Measurements from ENCODE around the gene PTGIS.

Gene PTGIS

DNA sequence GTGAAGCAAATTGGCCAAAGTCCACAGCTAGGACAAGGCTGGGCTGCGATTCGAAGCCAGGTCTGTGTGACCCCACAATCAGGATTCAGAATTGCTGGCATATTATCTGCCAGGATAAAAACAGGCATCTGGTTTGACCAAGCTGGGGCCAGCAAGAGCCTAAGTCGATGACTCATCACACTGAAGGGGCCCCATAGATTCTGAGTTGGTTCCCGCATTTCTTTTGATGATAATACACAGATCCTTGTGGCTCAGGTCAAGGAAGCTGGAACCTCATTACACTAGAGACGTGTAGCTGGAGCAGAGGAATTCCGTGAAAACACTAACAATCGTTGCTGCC lies 92.0 kb downstream of the PTGIS start:
- H3K9ac ChIP-seq (ENCODE audit: low read length): no peak overlapping the region
- peaks cover 14% of the 10 kb centered on the region for H3K27me3 ChIP-seq (ENCODE audit: control insufficient read depth, insufficient read depth, low read length)
- no peak overlapping the region for H3K4me3 ChIP-seq (ENCODE audit: low read length)
- H3K9me3 ChIP-seq (ENCODE audit: control insufficient read depth, low read length): no peaks in the 10 kb centered on the region
- no peaks in the 10 kb centered on the region for H3K36me3 ChIP-seq (ENCODE audit: control insufficient read depth, insufficient read depth, low read length)
- peaks cover 13% of the 10 kb centered on the region for H3K4me1 ChIP-seq (ENCODE audit: control insufficient read depth, insufficient read depth, low read length)

DNA sequence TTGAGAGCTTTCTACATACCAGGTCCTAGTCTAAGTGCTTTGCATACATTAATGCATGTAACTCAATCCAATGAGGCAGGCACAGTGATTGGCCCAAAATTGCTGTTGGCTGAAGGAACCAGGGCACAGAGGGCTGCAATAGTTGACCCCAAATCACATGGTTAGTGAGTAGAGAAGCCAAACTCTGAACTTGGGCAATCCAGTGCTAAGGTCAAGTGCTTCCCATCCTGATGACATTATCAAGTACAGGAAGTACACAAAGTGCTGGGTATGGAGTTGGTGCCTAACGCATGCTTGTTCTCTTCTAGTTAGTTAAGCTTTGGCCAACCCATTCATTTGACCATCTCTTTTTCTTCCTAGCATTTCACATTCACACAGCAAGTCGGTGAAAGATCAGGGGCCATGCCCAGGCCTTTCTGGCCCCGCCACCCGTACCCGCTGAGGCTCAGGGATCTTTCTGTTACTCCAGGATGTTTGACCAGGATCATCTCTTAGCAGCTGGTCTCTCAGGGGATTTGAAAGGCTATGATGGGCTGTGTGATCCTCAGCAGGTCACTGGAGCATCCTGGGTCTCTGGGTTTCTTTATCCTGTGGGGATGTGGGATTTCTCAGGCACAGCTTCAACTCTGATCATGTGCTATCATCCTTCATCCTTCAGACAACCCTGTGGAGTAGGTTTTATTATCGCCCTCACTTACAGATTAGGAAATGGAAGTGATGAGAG lies 92.5 kb downstream of the PTGIS start:
- peaks cover 14% of the 10 kb centered on the region for H3K27me3 ChIP-seq (ENCODE audit: control insufficient read depth, insufficient read depth, low read length)
- H3K36me3 ChIP-seq (ENCODE audit: control insufficient read depth, insufficient read depth, low read length): no peaks in the 10 kb centered on the region
- H3K4me1 ChIP-seq (ENCODE audit: control insufficient read depth, insufficient read depth, low read length): peaks cover 13% of the 10 kb centered on the region
- H3K9me3 ChIP-seq (ENCODE audit: control insufficient read depth, low read length): no peaks in the 10 kb centered on the region
- H3K9ac ChIP-seq (ENCODE audit: low read length): no peak overlapping the region
- no peak overlapping the region for H3K4me3 ChIP-seq (ENCODE audit: low read length)

DNA sequence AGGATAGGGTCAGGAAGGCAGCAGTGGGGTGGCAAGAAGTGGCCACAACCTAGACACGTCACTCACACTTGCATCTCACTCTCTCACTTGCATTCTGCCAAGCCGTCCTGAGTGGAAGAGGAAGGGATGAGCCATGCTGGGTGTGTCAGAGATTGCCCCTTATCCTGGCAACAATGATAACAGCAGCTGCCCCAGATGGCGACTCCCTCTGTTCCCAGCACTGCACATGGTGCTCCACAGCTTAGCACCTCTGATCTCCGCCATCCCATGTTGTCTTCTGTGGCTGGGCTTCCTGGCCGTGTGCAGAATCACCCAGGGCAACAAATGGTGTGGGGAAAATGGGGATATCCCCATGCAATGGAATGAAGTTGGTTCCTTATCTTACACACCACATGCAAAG lies 96.5 kb downstream of the PTGIS start:
- H3K27me3 ChIP-seq (ENCODE audit: control insufficient read depth, insufficient read depth, low read length): peaks cover 5% of the 10 kb centered on the region
- H3K4me1 ChIP-seq (ENCODE audit: control insufficient read depth, insufficient read depth, low read length): no peaks in the 10 kb centered on the region
- no peak overlapping the region for H3K9ac ChIP-seq (ENCODE audit: low read length)
- H3K9me3 ChIP-seq (ENCODE audit: control insufficient read depth, low read length): no peaks in the 10 kb centered on the region
- H3K4me3 ChIP-seq (ENCODE audit: low read length): no peak overlapping the region
- H3K36me3 ChIP-seq (ENCODE audit: control insufficient read depth, insufficient read depth, low read length): no peaks in the 10 kb centered on the region

DNA sequence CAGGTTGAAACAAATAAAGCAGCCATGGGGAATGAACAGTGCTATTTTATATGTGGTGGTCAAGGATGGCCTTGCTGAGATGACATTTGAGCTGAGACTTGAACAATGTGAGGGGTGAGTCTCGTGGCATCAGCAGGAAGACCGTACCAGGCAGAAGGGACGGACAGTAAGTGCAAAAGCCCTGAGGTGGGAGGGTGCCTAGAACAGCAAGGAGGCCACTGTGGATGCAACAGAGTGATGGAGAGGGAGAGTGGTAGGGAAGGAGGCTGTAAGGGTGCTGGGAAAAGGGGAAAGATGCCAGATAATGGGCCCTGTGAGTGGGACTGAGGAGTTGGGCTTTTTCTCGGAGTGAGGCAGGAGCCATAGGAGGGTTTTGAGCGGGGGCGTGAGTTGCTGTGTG lies 97.0 kb downstream of the PTGIS start:
- H3K4me1 ChIP-seq (ENCODE audit: control insufficient read depth, insufficient read depth, low read length): no peaks in the 10 kb centered on the region
- peaks cover 1% of the 10 kb centered on the region for H3K27me3 ChIP-seq (ENCODE audit: control insufficient read depth, insufficient read depth, low read length)
- no peak overlapping the region for H3K9ac ChIP-seq (ENCODE audit: low read length)
- no peaks in the 10 kb centered on the region for H3K9me3 ChIP-seq (ENCODE audit: control insufficient read depth, low read length)
- H3K4me3 ChIP-seq (ENCODE audit: low read length): no peak overlapping the region
- no peaks in the 10 kb centered on the region for H3K36me3 ChIP-seq (ENCODE audit: control insufficient read depth, insufficient read depth, low read length)

DNA sequence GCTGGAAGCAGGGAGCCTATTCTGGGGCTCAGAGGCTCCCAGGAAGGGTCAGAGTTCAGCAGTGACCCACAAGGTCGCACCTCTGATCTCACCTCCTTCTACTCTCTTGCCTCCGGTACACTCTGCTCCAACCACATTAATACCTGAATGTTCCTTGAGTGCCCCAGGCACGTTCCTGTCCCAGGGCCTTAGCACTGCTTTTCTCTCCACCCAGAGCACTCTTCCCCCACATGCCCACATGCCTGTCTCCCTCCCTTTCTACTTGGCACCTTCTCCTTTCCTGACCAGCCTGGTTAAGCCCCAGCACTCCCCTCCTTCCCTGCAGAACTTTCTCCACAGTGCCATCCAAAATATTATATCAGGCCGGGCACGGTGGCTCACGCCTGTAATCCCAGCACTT lies 98.9 kb downstream of the PTGIS start:
- no peak overlapping the region for H3K9ac ChIP-seq (ENCODE audit: low read length)
- no peak overlapping the region for H3K4me3 ChIP-seq (ENCODE audit: low read length)
- no peaks in the 10 kb centered on the region for H3K4me1 ChIP-seq (ENCODE audit: control insufficient read depth, insufficient read depth, low read length)
- H3K9me3 ChIP-seq (ENCODE audit: control insufficient read depth, low read length): no peaks in the 10 kb centered on the region
- H3K27me3 ChIP-seq (ENCODE audit: control insufficient read depth, insufficient read depth, low read length): no peaks in the 10 kb centered on the region
- no peaks in the 10 kb centered on the region for H3K36me3 ChIP-seq (ENCODE audit: control insufficient read depth, insufficient read depth, low read length)

DNA sequence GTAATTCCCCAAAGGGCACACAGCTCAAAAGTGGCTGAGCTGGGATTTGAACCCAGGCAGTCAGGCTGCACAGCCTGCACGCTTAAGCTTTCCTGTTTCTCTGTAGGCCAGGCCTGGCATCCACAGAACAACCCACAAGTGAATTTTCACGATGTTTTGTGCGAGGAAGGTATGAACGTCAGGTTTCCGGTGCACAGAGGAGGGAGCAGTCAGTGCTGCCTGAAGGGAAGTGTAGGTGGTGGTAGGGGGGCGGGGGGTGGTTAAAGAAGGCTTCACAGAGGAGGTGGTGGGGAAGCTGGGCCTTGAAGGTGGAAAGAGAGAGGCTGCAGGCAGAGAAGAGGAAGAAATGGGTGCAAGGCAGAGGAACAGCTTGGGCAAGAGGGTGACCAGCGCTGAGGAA lies 99.5 kb downstream of the PTGIS start:
- Histone ChIP-seq H3K4me1 (ENCODE audit: control insufficient read depth, insufficient read depth, low read length) (no peaks in the 10 kb centered on the region), H3K9ac (ENCODE audit: low read length) (no peak overlapping the region), H3K4me3 (ENCODE audit: low read length) (no peak overlapping the region), H3K27me3 (ENCODE audit: control insufficient read depth, insufficient read depth, low read length) (no peaks in the 10 kb centered on the region), H3K9me3 (ENCODE audit: control insufficient read depth, low read length) (no peaks in the 10 kb centered on the region), H3K36me3 (ENCODE audit: control insufficient read depth, insufficient read depth, low read length) (no peaks in the 10 kb centered on the region)

DNA sequence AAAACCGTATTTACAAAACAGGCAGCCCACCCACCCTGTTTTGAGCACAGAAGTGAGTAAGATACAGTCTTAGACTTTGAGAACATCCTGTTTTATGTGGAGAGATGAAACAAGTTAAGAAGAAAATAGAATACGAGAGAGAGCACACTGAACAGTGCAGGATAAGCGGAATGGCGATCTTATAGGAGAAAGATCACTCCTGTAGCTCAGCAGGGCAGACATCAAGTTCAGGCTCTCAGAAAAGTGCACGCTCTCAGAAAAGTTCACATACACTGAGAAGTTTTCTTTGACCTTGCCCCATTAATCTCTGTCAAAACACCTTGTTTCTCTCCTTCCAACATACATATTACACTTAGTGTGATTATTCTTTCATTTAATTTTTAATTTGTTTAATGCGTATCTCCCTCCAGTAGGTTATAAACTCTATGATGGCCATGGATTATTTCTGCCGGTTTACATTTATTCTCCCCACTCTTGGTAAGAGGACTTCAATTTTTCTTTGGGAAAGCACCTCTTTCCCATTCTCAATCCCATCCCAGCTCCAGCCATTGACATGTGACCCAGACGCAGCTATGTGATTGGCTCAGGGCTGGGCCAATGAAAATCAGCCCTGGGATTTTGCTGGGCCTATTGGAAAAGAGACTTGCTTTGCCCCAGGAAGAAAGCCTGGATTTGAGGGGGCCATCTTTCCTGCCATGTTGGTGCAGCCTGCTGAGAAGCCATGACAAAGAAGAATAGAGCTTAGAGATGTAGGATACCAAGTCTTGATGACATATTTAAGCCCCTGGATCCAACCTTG lies 101.6 kb downstream of the PTGIS start:
- Histone ChIP-seq H3K4me3 (ENCODE audit: low read length) (no peak overlapping the region), H3K36me3 (ENCODE audit: control insufficient read depth, insufficient read depth, low read length) (no peaks in the 10 kb centered on the region), H3K27me3 (ENCODE audit: control insufficient read depth, insufficient read depth, low read length) (no peaks in the 10 kb centered on the region)

DNA sequence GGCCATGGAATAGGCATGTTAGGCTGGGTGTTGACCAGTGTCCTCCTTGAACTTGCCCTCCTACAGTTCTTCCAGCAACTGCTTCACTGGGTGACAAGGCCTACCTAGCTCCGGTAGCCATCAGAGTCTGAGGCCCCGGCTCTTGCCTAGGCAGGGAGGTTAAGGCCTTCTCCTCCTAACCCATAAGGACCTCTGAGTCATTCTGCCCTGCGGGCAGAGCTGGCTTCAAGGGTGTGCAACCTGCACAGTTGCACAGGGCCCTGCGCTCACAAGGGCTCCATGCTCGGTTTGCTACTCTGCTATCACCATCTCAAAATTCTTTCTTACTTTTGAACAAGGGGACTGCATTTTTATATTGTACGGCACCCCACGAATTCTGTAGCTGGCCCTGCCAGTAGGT lies 103.4 kb downstream of the PTGIS start:
- Histone ChIP-seq H3K4me3 (ENCODE audit: low read length) (no peak overlapping the region), H3K9me3 (ENCODE audit: control insufficient read depth, low read length) (no peaks in the 10 kb centered on the region), H3K9ac (ENCODE audit: low read length) (no peak overlapping the region), H3K4me1 (ENCODE audit: control insufficient read depth, insufficient read depth, low read length) (no peaks in the 10 kb centered on the region), H3K27me3 (ENCODE audit: control insufficient read depth, insufficient read depth, low read length) (no peaks in the 10 kb centered on the region), H3K36me3 (ENCODE audit: control insufficient read depth, insufficient read depth, low read length) (no peaks in the 10 kb centered on the region)

More for the DNA sequence above, 101.6 kb downstream of the PTGIS start:
- H3K4me1 ChIP-seq (ENCODE audit: control insufficient read depth, insufficient read depth, low read length): no peaks in the 10 kb centered on the region
- H3K9ac ChIP-seq (ENCODE audit: low read length): no peak overlapping the region
- H3K9me3 ChIP-seq (ENCODE audit: control insufficient read depth, low read length): no peaks in the 10 kb centered on the region

DNA sequence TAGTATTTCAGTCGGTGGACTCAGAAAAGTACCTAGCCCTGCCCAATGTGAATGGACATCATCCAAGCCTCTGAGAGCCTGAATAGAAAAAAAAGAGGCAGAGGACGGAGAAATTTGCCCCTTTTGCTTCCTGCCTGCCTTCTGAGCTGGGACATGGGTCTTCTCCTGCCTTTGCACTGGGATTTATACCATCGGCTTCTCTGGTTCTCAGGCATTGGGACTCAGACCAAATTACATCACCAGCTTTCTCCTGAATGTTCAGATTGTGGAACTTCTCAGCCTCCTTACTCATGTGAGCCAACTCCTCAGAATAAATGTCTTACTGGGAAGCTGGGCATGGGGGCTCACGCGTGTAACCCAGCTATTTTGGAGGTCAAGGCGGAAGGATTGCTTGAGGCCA lies 105.3 kb downstream of the PTGIS start:
- no peaks in the 10 kb centered on the region for H3K9me3 ChIP-seq (ENCODE audit: control insufficient read depth, low read length)
- no peaks in the 10 kb centered on the region for H3K27me3 ChIP-seq (ENCODE audit: control insufficient read depth, insufficient read depth, low read length)
- H3K4me1 ChIP-seq (ENCODE audit: control insufficient read depth, insufficient read depth, low read length): no peaks in the 10 kb centered on the region
- no peak overlapping the region for H3K9ac ChIP-seq (ENCODE audit: low read length)
- no peak overlapping the region for H3K4me3 ChIP-seq (ENCODE audit: low read length)
- no peaks in the 10 kb centered on the region for H3K36me3 ChIP-seq (ENCODE audit: control insufficient read depth, insufficient read depth, low read length)

DNA sequence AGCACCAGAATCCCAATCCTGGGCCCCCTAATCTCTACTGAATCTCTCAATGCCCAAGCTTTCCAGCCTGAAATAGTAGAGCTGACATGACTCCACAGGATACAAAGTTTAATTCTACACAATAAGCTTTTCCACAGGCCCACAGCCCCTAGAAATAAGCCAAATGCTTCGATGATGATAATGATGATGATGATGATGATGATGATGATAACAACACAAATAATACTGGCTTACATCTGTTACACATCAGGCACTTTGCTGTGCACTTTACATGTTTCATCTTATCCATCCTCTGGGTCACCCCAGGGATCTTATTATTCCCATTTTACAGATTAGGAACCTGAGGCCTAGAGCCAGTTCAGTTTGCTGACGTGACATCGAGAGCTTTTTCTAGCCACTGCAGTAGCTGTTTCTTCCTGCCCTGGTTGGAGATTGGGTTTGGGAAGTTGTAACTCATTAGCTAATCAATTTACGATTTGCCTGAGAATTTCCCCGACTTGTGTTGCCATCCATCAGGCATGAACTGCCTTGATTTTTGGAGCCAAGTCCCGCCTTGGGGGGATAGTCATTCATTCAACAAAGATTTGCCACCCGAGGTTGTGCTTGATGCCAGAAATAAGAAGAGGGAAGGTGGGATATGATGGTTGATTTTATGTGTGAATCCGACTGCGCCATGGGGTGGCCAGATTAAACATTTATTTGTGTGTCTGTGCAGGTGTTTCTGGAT lies 105.9 kb downstream of the PTGIS start:
- H3K9ac ChIP-seq (ENCODE audit: low read length): no peak overlapping the region
- H3K9me3 ChIP-seq (ENCODE audit: control insufficient read depth, low read length): no peaks in the 10 kb centered on the region
- no peak overlapping the region for H3K4me3 ChIP-seq (ENCODE audit: low read length)
- H3K36me3 ChIP-seq (ENCODE audit: control insufficient read depth, insufficient read depth, low read length): no peaks in the 10 kb centered on the region
- H3K27me3 ChIP-seq (ENCODE audit: control insufficient read depth, insufficient read depth, low read length): no peaks in the 10 kb centered on the region
- no peaks in the 10 kb centered on the region for H3K4me1 ChIP-seq (ENCODE audit: control insufficient read depth, insufficient read depth, low read length)

DNA sequence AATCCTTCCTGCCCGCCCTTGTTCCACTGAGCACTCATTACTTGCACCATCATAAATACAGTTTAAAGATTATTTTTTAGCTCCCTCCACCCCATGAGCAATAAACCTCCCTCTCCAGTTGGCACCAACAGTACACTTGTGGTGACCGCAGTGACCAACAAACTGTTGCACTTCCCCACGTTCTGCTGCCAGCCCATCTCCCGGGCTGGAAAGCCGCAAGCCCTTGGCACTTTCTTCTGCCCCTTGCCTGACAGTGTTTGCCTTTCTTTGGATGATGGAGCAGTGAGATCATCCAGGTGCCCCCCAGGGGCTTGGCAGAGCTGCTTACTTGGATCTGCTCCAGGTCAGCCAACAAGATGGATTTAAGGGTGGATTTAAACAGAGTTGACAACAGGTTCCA lies 107.0 kb downstream of the PTGIS start:
- no peaks in the 10 kb centered on the region for H3K27me3 ChIP-seq (ENCODE audit: control insufficient read depth, insufficient read depth, low read length)
- no peaks in the 10 kb centered on the region for H3K9me3 ChIP-seq (ENCODE audit: control insufficient read depth, low read length)

DNA sequence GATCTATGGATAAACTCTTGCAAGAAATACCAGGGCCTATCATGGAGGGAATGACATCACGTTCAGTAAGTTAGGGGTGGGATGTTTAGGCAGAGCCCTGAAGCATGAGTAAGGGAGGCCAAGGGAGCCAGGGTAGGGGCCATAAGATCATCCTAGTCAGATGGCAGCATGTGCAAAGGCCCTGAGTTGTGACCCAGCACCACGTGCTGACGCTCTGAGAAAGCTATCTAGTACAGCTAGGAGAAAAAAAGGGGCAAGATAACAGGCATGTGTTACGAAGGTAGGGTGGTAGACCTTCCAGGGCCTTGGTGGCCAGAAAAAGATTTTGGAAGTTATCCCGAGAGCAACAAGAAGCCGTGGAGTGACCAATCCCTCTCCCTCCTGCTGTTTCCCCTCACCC lies 107.8 kb downstream of the PTGIS start:
- Histone ChIP-seq H3K27me3 (ENCODE audit: control insufficient read depth, insufficient read depth, low read length) (no peaks in the 10 kb centered on the region), H3K4me1 (ENCODE audit: control insufficient read depth, insufficient read depth, low read length) (no peaks in the 10 kb centered on the region), H3K9ac (ENCODE audit: low read length) (no peak overlapping the region), H3K4me3 (ENCODE audit: low read length) (no peak overlapping the region), H3K9me3 (ENCODE audit: control insufficient read depth, low read length) (no peaks in the 10 kb centered on the region), H3K36me3 (ENCODE audit: control insufficient read depth, insufficient read depth, low read length) (no peaks in the 10 kb centered on the region)

More for the DNA sequence above, 107.0 kb downstream of the PTGIS start:
- Histone ChIP-seq H3K4me1 (ENCODE audit: control insufficient read depth, insufficient read depth, low read length) (no peaks in the 10 kb centered on the region), H3K9ac (ENCODE audit: low read length) (no peak overlapping the region), H3K4me3 (ENCODE audit: low read length) (no peak overlapping the region), H3K36me3 (ENCODE audit: control insufficient read depth, insufficient read depth, low read length) (no peaks in the 10 kb centered on the region)
